Measurements from ENCODE around the gene SLIT3.

Gene SLIT3

GRCh38 chr5:169174923-169175322, 126.0 kb downstream of the SLIT3 start:
- no peak for DNase-seq (ENCODE audit: low spot score)

GRCh38 chr5:169173372-169173771, 127.6 kb downstream of the SLIT3 start:
- DNase-seq (ENCODE audit: low spot score), result no peak

DNA sequence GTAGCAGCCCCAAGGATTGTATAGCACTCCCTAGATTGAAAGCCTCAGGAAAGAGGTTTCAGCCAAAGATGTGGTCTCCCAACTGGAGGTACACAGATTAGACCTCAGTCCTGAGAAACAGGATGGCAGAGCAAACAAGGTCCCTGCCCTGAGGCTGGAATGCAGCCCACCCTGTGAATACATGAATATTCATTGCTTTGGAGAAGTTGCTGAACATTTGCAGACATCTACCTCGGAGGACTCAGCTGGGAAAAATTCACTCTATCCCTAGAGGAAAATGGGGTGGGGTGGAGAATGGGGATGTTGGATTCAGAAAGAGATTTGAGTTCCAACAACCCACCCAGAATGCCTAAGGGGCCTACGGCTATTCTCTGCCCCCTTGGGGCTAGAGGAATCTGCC, 129.4 kb downstream of the SLIT3 start:
- no peak for DNase-seq (ENCODE audit: low spot score)

GRCh38 chr5:169169783-169170182, 131.2 kb downstream of the SLIT3 start:
- DNase-seq (ENCODE audit: low spot score), result no peak

GRCh38 chr5:169168280-169168679, 132.7 kb downstream of the SLIT3 start:
- DNase-seq (ENCODE audit: low spot score), result no peak

GRCh38 chr5:169166078-169166477, 134.9 kb downstream of the SLIT3 start:
- DNase-seq (ENCODE audit: low spot score), result no peak

- no peak for DNase-seq (ENCODE audit: low spot score)
Observed at GRCh38 chr5:169165052-169165451, 135.9 kb downstream of the SLIT3 start.

- no peak for DNase-seq (ENCODE audit: low spot score)
Observed at GRCh38 chr5:169164481-169164925, 136.4 kb downstream of the SLIT3 start.

GRCh38 chr5:169162407-169162806, 138.5 kb downstream of the SLIT3 start:
- no peak for DNase-seq (ENCODE audit: low spot score)

DNA sequence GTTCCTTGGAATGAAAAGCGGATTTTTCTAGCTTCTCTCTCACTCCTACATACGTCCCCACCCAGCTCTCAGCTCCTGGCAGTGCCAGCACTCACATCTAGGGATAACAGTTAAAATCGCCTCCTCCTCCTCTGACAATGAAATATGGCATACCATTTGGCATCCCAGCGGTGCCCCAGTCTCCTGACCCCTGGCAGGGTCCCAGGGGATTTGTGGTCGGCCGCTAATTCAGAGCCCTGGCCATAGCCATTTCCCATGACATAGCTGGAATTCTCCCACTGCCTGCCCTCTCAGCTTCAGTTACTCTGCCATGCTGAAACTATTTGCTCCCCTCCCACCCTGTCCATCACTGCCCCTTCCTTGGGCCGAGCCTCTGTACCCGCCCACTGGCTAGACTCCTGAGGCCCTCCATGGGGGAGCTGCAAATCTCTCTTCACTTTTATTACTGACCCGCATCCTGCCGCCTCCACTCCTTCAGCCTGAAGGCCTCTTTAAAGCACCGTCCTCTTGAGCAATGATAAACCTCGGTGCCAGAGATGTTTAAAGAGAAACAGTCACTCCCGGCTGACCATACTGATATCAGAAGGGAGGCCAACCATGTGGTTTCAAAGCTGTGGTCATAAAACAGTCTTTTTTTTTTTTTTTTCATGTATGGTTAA, 139.8 kb downstream of the SLIT3 start:
- no peak for DNase-seq (ENCODE audit: low spot score)

GRCh38 chr5:169160405-169160901, 140.5 kb downstream of the SLIT3 start:
- DNase-seq (ENCODE audit: low spot score), result no peak

DNA sequence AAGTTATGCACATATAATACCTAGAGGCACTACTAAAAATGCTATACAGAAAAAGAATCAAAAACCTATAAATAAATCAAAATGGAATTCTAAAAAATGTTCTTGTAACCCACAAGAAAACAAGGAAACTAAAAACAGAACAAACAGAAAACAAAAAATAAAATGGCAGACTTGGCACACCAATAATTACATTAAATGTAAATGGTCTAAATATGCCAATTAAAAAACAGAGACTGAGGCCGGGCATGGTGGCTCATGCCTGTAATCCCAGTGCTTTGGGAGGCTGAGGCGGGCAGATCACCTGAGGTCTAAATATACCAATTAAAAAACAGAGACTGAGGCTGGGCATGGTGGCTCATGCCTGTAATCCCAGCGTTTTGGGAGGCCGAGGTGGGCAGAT, 142.2 kb downstream of the SLIT3 start:
- no peak for DNase-seq (ENCODE audit: low spot score)

- no peak for DNase-seq (ENCODE audit: low spot score)
Observed at GRCh38 chr5:169157064-169157463, 143.9 kb downstream of the SLIT3 start.

- DNase-seq (ENCODE audit: low spot score), result no peak
Observed at GRCh38 chr5:169154679-169155078, 146.3 kb downstream of the SLIT3 start.

DNA sequence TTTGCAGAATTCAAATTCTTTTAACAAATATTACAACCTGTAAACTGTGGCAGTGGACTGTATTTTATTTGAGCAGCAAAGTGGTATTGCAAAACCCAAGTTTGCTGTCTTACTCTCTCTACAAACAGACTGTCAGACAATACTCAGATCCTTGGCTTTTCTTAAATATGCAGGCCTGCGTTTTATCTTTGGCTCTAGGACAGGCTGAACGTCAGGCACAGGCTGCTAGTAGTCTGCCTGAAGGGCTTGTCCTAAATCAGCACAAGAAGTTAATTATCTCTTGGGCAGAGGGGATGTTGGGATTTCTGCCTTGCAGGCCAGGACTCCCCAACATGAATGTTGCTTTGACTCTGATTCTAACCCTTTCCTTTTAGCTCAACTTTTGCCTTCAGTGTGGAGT, 147.5 kb downstream of the SLIT3 start:
- DNase-seq (ENCODE audit: low spot score), result no peak

GRCh38 chr5:169152946-169153345, 148.0 kb downstream of the SLIT3 start:
- DNase-seq (ENCODE audit: low spot score), result no peak

GRCh38 chr5:169152453-169152852, 148.5 kb downstream of the SLIT3 start:
- DNase-seq (ENCODE audit: low spot score), result no peak

- no peak for DNase-seq (ENCODE audit: low spot score)
Observed at GRCh38 chr5:169151051-169151805, 149.7 kb downstream of the SLIT3 start.

DNA sequence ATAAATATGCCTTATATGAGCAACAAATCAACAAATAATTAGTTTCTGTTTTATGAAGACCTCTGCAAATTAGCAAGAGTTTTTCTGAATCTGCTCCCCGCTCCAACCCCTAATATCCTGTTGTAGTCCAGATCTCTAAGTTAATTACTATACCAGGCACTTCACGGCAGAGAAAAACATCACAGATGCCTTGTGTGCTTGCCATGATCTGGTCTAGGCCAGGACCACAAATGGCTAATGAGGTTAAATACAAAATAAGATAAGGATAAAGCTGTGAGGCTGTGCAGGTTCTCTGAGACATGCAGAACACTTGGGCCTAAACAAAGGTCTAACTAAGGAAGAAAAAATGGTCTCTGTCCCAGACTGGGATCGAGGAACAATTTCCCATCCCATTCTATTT, 150.8 kb downstream of the SLIT3 start:
- no peak for DNase-seq (ENCODE audit: low spot score)

DNA sequence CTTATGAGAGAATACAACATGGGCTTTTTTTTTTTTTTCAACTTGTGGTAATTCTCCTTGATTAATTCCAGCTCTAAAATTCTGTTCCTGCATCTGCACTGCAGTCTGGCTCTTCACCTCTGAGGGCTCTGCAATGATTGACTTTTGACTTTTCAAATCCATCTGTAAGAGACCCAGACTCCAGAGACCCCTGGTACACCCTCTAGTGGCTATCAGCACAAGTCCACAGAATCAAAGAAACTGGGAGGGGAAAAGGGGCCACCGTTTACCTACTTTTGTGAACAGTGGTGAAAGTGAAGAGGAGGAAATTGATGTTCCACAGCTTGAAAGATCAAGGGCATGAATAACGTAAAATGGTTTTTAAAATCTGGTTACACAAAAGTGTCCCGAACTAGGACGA, 151.6 kb downstream of the SLIT3 start:
- DNase-seq (ENCODE audit: low spot score), result no peak

DNA sequence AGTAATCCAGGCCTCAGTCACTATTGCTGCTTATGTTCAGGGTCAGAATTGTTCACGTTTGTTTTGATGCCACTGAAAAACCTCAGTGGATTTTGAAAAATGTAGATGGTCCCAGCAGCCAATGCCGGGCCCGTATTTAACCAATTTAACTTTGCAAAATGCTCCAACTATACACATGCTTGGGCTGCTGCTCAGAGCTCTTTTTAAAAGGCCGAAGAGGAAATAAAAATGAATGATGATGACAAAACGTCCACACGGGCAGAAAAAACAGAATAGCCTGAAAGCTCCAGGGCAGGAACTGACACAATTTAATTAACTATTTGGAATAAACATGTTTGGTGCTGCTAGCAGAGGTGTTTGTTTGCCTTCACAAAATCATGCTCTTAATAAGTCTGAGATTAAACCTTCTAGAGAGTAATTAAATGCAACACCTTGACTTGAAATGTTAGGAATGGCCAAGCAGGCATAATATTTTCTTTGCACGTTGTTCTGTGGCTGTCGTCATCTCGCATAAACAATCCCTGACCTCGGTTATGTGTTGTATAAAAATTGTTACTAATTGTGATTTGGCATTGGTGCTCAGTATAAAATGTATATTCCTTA, 152.7 kb downstream of the SLIT3 start:
- DNase-seq (ENCODE audit: low spot score), result no peak

DNA sequence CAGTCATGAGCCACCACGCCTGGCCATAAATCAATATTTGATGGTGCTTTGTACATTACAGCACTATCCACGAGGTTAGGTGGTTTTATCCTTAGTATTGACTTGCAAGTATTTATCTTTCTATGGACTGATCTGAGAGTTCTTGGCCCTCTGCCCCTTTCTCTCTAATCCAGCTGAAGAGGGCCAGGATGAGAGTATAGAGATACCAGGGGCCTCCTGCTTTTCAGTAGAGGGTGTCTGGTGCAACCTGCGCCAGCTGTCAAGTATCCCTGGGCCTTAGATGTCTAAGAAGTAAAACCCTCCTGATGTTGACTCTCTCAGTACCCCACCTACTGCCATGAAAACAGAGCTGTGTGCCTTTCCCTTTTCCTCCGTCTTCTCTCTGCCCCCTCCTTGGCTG, 153.4 kb downstream of the SLIT3 start:
- no peak for DNase-seq (ENCODE audit: low spot score)

GRCh38 chr5:169146158-169146557, 154.8 kb downstream of the SLIT3 start:
- no peak for DNase-seq (ENCODE audit: low spot score)

Measured in hematopoietic multipotent progenitor cell treated with erythropoietin and hydrocortisone succinate and interleukin-3 and kit ligand, for 17 days (in vitro differentiated cells).